ENCODE data around the gene LINS1.

DNA sequence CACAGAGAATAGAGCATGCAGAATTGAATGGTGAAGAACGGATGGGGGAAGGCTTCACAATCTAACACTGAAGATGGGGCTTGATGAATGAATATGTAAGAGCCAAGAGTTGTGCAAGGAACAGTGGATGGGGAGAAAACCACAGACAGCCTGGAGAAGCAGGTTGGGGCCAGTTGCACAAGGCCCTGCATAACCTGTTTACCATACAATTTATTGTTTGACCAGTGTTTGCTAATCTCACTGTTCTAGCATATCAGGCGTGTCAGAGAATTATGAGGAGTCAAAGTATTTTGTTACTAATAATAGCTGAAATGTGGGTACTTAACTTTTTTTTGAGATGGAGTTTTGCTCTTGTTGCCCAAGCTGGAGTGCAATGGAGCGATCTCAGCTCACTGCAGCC is 36.4 kb downstream of the LINS1 start:
- TF ChIP-seq POLR2AphosphoS5 (IDR thresholded peaks at IDR 0.05) (no peak), POLR2A (IDR thresholded peaks at IDR 0.05) (no peak), EP300 (IDR thresholded peaks at IDR 0.05) (no peak)
- TF ChIP-seq, protein P1, sequence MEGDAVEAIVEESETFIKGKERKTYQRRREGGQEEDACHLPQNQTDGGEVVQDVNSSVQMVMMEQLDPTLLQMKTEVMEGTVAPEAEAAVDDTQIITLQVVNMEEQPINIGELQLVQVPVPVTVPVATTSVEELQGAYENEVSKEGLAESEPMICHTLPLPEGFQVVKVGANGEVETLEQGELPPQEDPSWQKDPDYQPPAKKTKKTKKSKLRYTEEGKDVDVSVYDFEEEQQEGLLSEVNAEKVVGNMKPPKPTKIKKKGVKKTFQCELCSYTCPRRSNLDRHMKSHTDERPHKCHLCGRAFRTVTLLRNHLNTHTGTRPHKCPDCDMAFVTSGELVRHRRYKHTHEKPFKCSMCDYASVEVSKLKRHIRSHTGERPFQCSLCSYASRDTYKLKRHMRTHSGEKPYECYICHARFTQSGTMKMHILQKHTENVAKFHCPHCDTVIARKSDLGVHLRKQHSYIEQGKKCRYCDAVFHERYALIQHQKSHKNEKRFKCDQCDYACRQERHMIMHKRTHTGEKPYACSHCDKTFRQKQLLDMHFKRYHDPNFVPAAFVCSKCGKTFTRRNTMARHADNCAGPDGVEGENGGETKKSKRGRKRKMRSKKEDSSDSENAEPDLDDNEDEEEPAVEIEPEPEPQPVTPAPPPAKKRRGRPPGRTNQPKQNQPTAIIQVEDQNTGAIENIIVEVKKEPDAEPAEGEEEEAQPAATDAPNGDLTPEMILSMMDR (IDR thresholded peaks at IDR 0.05), result no peak

Measured in stomach (tissue), 4 donors.